GM13976 (cell line): Measurements from ENCODE around the gene REL.

Experiments used
- DNase-seq: peaks from one replicate; pipeline ENCODE4 v3.0.0; 2012; ENCODE audit warnings: low spot score
- CTCF ChIP-seq: IDR thresholded peaks from 2 replicates; pipeline ENCODE4 v1.5.1; 2012; ENCODE audit warnings: borderline replicate concordance, mild to moderate bottlenecking; ENCODE audit not compliant: insufficient read depth; ENCODE audit errors: extremely low read depth, missing control alignments, control extremely low read depth
- in situ Hi-C: fragments of 300-500 bp; cut with MboI; formaldehyde crosslinking; loops from one replicate; pipeline ENCODE4 v1.12.0; 2022; ENCODE audit warnings: low sequenced_read_pairs, mixed read lengths, inconsistent platforms; ENCODE audit not compliant: unreplicated experiment

The REL gene

GRCh38 chr2:60881047-60881932 lies at the start of gene REL:
REL (plus strand) TSS chr2:60881574; CDS start chr2:60881841, 267 bp downstream.
- TF ChIP-seq CTCF: no peak
- DNase-seq: peak; percentile 93
- in situ Hi-C loops: no loop called here

- no peak for TF ChIP-seq CTCF
- in situ Hi-C loops: no loop called here
- no peak for DNase-seq
These were observed 49.5 kb upstream of the REL start for GRCh38 chr2:60831921-60832320.

- no peak for TF ChIP-seq CTCF
- in situ Hi-C loops: no loop called here
- DNase-seq: no peak
These were observed 48.8 kb upstream of the REL start for GRCh38 chr2:60832621-60833020.

- in situ Hi-C loops: no loop called here
- no peak for TF ChIP-seq CTCF
- peak; percentile 55 for DNase-seq
These were observed 47.1 kb upstream of the REL start for GRCh38 chr2:60834270-60834717.

- in situ Hi-C loops: no loop called here
- TF ChIP-seq CTCF: no peak
These were observed 44.9 kb upstream of the REL start for GRCh38 chr2:60836491-60836890.

GRCh38 chr2:60837123-60837522 lies 44.3 kb upstream of the REL start:
- TF ChIP-seq CTCF: no peak
- in situ Hi-C loops: no loop called here
- DNase-seq: no peak

More at GRCh38 chr2:60836491-60836890, 44.9 kb upstream of the REL start:
- no peak for DNase-seq
